Amniotic stem cell (primary cell): Measurements from ENCODE around the gene SECISBP2.

ENCODE experiments used
- DNase-seq: peaks from one replicate; lab custom pipeline; 2025; lab: John Stamatoyannopoulos, UW

The SECISBP2 gene

GRCh38 chr9:89350988-89351557 is 32.8 kb downstream of the SECISBP2 start:
- DNase-seq = no peak

- DNase-seq = no peak
Measured at GRCh38 chr9:89351584-89352300, 33.4 kb downstream of the SECISBP2 start.

GRCh38 chr9:89352451-89352850 is 34.2 kb downstream of the SECISBP2 start:
- DNase-seq = no peak

DNA sequence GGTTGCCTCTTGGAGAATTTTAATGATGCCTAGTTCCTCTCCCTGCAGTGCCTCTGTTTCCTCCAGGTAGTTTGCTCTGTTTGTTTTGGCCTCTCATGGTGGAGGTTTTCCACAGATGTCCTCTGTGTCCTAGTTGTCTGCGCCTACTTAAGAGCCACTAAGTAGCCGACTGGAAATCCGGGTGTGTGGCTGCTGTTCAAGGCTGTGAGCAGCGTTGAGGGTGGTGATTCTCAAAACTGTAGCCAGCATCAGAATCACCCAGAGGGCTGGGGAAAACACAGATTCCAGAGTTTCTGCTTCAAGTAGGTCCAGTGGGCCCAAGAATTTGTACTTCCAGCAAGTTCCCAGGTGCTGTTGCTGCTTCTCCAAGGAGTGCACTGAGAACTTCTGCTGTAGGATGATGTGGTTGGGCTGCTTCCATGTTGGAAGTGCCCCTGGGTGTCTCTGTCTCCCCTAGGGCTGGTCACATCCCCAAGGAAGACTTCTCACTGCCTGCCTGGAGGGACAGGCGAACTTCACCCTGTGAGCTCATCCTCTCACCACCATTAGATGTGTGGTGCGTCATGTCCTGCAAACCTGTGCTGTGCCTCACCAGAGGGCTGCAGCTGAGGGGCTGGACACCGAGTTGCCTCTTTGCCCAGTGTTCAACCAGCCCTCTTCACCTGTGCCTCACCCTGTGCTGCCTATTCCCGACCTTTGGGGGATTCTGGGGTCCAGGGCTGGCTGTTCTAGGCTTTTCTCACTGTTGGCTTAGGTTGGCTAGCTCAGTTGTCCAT is 34.8 kb downstream of the SECISBP2 start:
- DNase-seq = no peak

- DNase-seq = no peak
Measured at GRCh38 chr9:89353989-89354388, 35.7 kb downstream of the SECISBP2 start.

GRCh38 chr9:89354471-89354870 is 36.2 kb downstream of the SECISBP2 start:
- no peak for DNase-seq

DNA sequence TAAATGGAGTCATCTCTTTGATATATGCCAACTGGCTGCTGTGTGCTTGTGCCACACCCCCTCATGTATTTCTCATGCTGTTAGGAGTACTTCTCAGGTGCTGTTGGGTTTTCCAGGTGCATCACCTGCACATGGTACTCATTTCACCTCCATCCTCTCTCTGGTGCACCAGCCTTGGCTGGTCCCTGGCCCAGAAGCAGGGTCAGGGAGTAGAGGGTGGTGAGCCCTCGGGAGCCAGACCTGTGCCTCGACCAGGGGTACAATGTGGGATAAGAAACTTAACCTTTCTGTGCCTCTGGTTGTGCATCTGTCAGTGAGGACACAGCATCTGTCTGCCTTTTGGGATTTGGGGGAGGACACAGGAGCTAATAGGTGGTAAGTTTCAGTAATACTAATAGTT is 38.5 kb downstream of the SECISBP2 start:
- DNase-seq = no peak

- no peak for DNase-seq
Measured at GRCh38 chr9:89357331-89358197, 39.3 kb downstream of the SECISBP2 start.

- DNase-seq = no peak
Measured at GRCh38 chr9:89358376-89358916, 40.1 kb downstream of the SECISBP2 start.

GRCh38 chr9:89358985-89359384 is 40.7 kb downstream of the SECISBP2 start:
- DNase-seq = no peak

- DNase-seq = no peak
Measured at GRCh38 chr9:89359751-89360261, 41.5 kb downstream of the SECISBP2 start.

DNA sequence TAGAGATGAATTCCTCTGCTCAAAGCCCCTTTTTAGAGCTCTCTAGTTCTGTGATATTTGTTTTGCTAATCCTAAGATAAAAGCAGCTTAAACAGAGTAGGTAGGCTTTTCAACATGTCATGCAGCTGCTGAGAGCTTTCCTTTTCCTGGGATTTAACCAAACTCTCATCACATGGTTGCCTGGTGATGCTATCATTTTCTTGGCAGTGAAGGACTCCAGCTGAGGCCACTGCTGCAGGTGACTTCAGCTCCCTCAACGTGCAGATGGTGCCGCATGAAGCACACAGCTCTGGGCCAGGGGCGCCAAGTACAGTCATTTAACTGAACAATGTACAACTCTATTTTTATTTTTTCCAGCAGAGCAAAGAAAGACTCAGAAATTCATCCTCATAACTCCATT is 42.2 kb downstream of the SECISBP2 start:
- DNase-seq = no peak

- DNase-seq = no peak
Measured at GRCh38 chr9:89361031-89361430, 42.7 kb downstream of the SECISBP2 start.

GRCh38 chr9:89361816-89362646 is 43.7 kb downstream of the SECISBP2 start:
- DNase-seq = no peak

DNA sequence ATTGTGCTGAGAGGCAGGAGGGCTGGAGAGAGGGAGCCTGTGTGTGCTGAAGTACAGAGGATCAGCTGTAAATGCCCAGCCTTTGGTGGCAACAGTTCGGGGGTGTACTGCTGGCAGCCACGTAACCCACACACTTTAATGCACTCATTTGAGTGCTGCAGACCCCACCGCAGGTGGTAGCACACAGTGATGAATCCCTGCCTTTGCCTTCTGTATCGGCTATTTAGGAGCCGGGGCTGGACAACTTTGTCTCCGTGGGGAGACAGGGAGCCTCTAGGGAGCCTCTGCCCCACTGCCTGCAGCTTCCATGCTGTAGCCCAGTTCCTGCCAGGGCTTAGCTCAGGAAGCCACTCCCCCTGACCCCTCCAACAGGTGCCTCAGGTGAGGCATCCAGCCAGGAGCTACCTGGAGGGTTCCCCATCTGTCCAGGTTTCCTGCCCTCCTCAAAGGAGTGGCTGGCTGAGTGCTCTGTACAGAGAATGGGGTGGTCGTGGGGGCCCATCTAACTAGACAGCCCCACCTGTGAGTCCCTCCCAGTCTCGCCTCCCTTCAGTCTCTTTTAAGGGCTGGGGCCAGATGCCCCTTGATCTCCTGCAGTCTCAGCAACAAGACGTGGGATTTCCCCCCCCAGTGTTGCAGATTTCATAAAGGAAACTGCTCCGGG is 44.5 kb downstream of the SECISBP2 start:
- no peak for DNase-seq

DNA sequence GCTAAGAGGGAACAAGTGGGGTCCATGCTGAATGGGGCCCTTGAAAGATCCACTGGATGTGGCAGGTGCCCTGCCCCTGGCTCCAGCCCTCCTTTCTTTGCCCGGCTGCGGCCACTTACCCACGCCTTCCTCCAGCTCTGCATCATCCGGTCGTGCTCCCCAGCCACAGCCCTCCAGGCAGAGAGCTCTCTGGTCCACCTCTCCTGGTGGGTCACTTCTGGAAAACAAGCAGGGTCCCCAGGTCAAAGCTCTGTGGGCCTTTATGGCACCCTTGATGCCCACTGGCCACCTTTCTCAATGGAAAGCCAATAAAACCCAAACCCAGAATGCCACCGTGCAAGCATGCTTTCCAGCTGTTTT is 45.0 kb downstream of the SECISBP2 start:
- no peak for DNase-seq

DNA sequence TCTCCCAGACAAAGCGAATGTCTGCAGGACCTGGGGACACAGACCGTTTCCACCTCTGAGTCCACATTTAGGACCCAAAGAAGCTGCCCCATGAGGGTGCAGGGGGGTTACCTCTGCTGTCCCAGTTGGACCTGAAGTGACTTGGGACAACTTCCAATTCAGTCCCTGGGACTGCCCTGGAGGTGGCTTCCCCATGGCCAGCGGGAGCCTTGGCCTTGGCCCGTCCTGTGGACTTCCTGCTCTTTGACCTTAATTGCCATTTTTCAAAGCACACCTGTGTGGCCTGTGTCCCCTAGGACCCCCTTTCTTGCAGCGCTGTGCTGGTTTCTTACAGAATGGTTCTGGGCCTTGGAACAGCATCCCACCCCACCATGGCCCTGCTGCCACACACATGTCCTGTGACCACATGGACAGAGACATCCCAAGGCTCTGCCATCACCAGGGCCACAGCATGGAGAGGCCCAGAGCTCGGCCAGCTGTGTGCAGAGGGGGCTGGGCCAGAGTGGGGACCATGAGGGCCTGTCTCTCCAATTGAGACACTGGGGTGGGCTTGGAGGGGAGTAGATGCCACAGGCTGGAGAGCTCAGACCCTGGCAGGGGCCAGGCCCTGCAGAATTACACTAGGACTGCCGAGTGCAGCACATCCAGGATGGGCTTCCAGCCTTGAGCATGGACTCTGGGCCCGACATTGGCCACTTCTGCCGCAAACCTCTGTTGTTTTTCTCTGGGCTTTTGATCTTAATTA is 45.8 kb downstream of the SECISBP2 start:
- no peak for DNase-seq

- no peak for DNase-seq
Measured at GRCh38 chr9:89364666-89365531, 46.6 kb downstream of the SECISBP2 start.

DNA sequence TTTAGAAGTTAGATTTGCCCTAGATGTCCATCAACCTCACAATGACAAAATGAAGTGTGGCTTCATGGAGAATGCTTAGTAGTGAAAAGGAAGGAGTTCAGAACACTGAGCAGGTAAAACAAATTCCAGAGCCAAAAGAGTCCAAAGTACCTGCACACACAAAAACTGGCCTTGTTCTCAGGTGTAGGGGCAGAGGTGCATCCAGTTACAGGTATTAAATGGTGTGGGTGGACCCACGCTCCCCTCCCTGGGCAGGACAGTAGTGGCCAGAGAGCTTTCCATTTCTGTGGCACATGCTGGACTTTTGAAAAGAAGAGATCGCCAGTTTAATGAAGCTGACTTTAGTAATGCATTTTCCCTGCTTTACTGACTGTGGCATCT is 47.2 kb downstream of the SECISBP2 start:
- DNase-seq = no peak
